Measurements from ENCODE around the gene KDM4B. TPM values are rescaled to one million over a fixed set of nuclear protein-coding genes. Genes with fewer than 3 reads are reported as not detected.

Gene KDM4B
- total and polyA plus RNA-seq, 4 donors, result 3.2 to 19.7 (median 12.9) TPM

DNA sequence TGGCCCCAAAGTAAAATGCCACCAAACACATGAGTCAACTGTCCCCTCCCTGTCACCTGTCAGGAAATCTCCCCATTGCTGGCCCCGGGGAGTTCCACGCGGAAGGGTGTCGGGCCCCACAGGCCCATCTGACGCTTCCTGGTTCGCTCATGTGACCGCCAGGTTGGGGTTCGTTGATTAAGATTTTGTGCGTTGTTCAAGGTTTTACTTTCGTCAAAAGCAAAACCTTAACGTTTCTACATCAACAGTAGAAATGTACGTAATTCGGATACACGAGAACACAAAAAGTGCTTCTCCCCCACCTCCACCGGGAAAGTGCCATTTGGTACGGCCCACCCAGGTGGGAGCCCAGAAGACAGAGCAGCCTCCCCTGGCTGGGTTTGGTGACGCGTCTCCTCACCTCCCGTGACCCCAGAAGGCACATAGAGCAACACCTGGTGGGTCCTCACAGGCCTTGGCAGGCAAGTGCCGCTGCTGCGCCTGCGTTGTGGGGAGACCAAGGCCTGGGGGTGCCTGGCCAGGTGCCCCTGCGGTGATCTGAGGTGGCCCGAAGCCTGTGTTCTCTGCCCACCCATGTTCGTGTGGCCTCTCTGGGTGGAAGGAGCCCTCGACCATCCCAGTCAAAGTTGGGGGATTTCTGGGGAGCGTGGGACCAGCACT lies 161.6 kb downstream of the KDM4B start:
- 88% methylated on average over 27 of the region's 27 CpGs for WGBS
- peaks cover 2 to 34% (median 3%) of the 10 kb centered on the region in 4 donors for H3K36me3 ChIP-seq (ENCODE audit: control insufficient read depth in 4 of 4, insufficient read depth in 3 of 4, low read depth in 1 of 4, low read length in 3 of 4)
- no peaks in the 10 kb centered on the region for H3K9me3 ChIP-seq (ENCODE audit: control insufficient read depth in 4 of 4, low read length in 3 of 4)
- no peak for DNase-seq (ENCODE audit: low spot score)
- H3K4me1 ChIP-seq (ENCODE audit: control insufficient read depth in 4 of 4, insufficient read depth in 4 of 4, low read length in 3 of 4), result peaks cover 0 to 22% (median 1%) of the 10 kb centered on the region in 4 donors
- H3K27ac ChIP-seq (ENCODE audit: low read depth in 1 of 2, low read length in 2 of 2), result peak overlapping the region; percentile 46 to 50
- no peak overlapping the region for H3K9ac ChIP-seq (ENCODE audit: low read depth in 1 of 2, low read length in 2 of 2)
- H3K27me3 ChIP-seq (ENCODE audit: control insufficient read depth in 4 of 4, insufficient read depth in 4 of 4, low read length in 3 of 4), result no peaks in the 10 kb centered on the region
- no peak overlapping the region for H3K4me3 ChIP-seq (ENCODE audit: low read depth in 1 of 3, low read length in 3 of 3)
- no peak for TF ChIP-seq HNF4G (IDR thresholded peaks at IDR 0.05)

DNA sequence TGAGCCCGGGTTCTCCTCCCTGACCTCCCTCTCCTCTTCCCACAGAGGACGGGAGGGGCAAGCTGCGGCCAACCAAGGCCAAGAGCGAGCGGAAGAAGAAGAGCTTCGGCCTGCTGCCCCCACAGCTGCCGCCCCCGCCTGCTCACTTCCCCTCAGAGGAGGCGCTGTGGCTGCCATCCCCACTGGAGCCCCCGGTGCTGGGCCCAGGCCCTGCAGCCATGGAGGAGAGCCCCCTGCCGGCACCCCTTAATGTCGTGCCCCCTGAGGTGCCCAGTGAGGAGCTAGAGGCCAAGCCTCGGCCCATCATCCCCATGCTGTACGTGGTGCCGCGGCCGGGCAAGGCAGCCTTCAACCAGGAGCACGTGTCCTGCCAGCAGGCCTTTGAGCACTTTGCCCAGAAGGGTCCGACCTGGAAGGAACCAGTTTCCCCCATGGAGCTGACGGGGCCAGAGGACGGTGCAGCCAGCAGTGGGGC lies 162.2 kb downstream of the KDM4B start:
- DNase-seq (ENCODE audit: low spot score), result no peak
- H3K27ac ChIP-seq (ENCODE audit: low read depth in 1 of 2, low read length in 2 of 2), result peak overlapping the region; percentile 46 to 50

More for the DNA sequence above, 162.2 kb downstream of the KDM4B start:
- no peaks in the 10 kb centered on the region for H3K9me3 ChIP-seq (ENCODE audit: control insufficient read depth in 4 of 4, low read length in 3 of 4)
- no peak overlapping the region for H3K9ac ChIP-seq (ENCODE audit: low read depth in 1 of 2, low read length in 2 of 2)
- H3K4me1 ChIP-seq (ENCODE audit: control insufficient read depth in 4 of 4, insufficient read depth in 4 of 4, low read length in 3 of 4), result peaks cover 0 to 22% (median 1%) of the 10 kb centered on the region in 4 donors
- TF ChIP-seq TAF1 (conservative IDR thresholded peaks at IDR 0.05), result no peak
- no peak for TF ChIP-seq YY1 (IDR thresholded peaks at IDR 0.05)
- TF ChIP-seq, protein P1, sequence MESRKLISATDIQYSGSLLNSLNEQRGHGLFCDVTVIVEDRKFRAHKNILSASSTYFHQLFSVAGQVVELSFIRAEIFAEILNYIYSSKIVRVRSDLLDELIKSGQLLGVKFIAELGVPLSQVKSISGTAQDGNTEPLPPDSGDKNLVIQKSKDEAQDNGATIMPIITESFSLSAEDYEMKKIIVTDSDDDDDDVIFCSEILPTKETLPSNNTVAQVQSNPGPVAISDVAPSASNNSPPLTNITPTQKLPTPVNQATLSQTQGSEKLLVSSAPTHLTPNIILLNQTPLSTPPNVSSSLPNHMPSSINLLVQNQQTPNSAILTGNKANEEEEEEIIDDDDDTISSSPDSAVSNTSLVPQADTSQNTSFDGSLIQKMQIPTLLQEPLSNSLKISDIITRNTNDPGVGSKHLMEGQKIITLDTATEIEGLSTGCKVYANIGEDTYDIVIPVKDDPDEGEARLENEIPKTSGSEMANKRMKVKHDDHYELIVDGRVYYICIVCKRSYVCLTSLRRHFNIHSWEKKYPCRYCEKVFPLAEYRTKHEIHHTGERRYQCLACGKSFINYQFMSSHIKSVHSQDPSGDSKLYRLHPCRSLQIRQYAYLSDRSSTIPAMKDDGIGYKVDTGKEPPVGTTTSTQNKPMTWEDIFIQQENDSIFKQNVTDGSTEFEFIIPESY (IDR thresholded peaks at IDR 0.05), result no peak
- no peak for TF ChIP-seq NR2F2 (IDR thresholded peaks at IDR 0.05)
- TF ChIP-seq, protein P2, sequence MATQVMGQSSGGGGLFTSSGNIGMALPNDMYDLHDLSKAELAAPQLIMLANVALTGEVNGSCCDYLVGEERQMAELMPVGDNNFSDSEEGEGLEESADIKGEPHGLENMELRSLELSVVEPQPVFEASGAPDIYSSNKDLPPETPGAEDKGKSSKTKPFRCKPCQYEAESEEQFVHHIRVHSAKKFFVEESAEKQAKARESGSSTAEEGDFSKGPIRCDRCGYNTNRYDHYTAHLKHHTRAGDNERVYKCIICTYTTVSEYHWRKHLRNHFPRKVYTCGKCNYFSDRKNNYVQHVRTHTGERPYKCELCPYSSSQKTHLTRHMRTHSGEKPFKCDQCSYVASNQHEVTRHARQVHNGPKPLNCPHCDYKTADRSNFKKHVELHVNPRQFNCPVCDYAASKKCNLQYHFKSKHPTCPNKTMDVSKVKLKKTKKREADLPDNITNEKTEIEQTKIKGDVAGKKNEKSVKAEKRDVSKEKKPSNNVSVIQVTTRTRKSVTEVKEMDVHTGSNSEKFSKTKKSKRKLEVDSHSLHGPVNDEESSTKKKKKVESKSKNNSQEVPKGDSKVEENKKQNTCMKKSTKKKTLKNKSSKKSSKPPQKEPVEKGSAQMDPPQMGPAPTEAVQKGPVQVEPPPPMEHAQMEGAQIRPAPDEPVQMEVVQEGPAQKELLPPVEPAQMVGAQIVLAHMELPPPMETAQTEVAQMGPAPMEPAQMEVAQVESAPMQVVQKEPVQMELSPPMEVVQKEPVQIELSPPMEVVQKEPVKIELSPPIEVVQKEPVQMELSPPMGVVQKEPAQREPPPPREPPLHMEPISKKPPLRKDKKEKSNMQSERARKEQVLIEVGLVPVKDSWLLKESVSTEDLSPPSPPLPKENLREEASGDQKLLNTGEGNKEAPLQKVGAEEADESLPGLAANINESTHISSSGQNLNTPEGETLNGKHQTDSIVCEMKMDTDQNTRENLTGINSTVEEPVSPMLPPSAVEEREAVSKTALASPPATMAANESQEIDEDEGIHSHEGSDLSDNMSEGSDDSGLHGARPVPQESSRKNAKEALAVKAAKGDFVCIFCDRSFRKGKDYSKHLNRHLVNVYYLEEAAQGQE (IDR thresholded peaks at IDR 0.05), result no peak
- no peak for TF ChIP-seq JUND (IDR thresholded peaks at IDR 0.05)
- no peak for TF ChIP-seq EGR1 (IDR thresholded peaks at IDR 0.05; ENCODE audit: low read depth in 2 of 2)
- no peak for TF ChIP-seq SP1 (IDR thresholded peaks at IDR 0.05)
- no peak for TF ChIP-seq MAX (IDR thresholded peaks at IDR 0.05)
- TF ChIP-seq GABPA (IDR thresholded peaks at IDR 0.05 in 1 of 2, conservative IDR thresholded peaks at IDR 0.05 in 1 of 2), result no peak
- no peak for TF ChIP-seq FOXA1 (IDR thresholded peaks at IDR 0.05)
- H3K27me3 ChIP-seq (ENCODE audit: control insufficient read depth in 4 of 4, insufficient read depth in 4 of 4, low read length in 3 of 4), result no peaks in the 10 kb centered on the region
- peaks cover 4 to 39% (median 7%) of the 10 kb centered on the region in 4 donors for H3K36me3 ChIP-seq (ENCODE audit: control insufficient read depth in 4 of 4, insufficient read depth in 3 of 4, low read depth in 1 of 4, low read length in 3 of 4)
- 86% methylated on average over 21 of the region's 21 CpGs for WGBS
- no peak overlapping the region for H3K4me3 ChIP-seq (ENCODE audit: low read depth in 1 of 3, low read length in 3 of 3)
